ENCODE data around the gene MS4A1.

- TF ChIP-seq CTCF (IDR thresholded peaks at IDR 0.05) = no peak
- TF ChIP-seq POLR2A (IDR thresholded peaks at IDR 0.05) = no peak
Measured at GRCh38 chr11:60457576-60457975, 1.9 kb downstream of the MS4A1 start.

Measured in right lobe of liver (tissue), 4 donors.